Astrocyte (in vitro differentiated cells and primary cell): Measurements from ENCODE around the gene CCDC60. TPM values are rescaled to one million over a fixed set of nuclear protein-coding genes. Genes with fewer than 3 reads are reported as not detected.

Source experiments
- DNase-seq: peaks from one replicate; pipeline ENCODE4 v3.0.0-alpha.2; 2010; ENCODE audit warnings: low read depth
- FAIRE-seq: peaks from 2 replicates; lab custom pipeline; 2011; peaks lifted over from hg19 to GRCh38; lab: Jason Lieb, UNC
- H2AFZ ChIP-seq: 2 replicates; pipeline ENCODE4 v1.6.0; 2012; ENCODE audit warnings: low read depth, low read length, inconsistent platforms
- H3K27ac ChIP-seq: 2 replicates; pipeline ENCODE4 v1.5.1; 2011; ENCODE audit warnings: low read depth, low read length, inconsistent platforms
- H3K27me3 ChIP-seq: 2 replicates; pipeline ENCODE4 v1.6.0; 2011; ENCODE audit warnings: low read length, inconsistent platforms; ENCODE audit not compliant: insufficient read depth
- H3K36me3 ChIP-seq: 2 replicates; pipeline ENCODE4 v1.5.1; 2011; ENCODE audit warnings: low read length, inconsistent platforms; ENCODE audit not compliant: insufficient read depth
- H3K4me1 ChIP-seq: 2 replicates; pipeline ENCODE4 v1.5.1; 2011; ENCODE audit warnings: low read length, inconsistent platforms; ENCODE audit not compliant: insufficient read depth
- H3K4me2 ChIP-seq: 2 replicates; pipeline ENCODE4 v1.6.0; 2012; ENCODE audit warnings: low read length, inconsistent platforms
- H3K4me3 ChIP-seq: 2 replicates; pipeline ENCODE4 v1.5.1; 2011; ENCODE audit warnings: low read depth, mild to moderate bottlenecking, low read length, inconsistent platforms; ENCODE audit not compliant: insufficient read depth
- H3K79me2 ChIP-seq: 2 replicates; pipeline ENCODE4 v1.6.0; 2012; ENCODE audit warnings: mild to moderate bottlenecking, low read length, inconsistent platforms; ENCODE audit not compliant: insufficient read depth
- H3K9ac ChIP-seq: 2 replicates; pipeline ENCODE4 v1.6.0; 2012; ENCODE audit warnings: mild to moderate bottlenecking, low read length, inconsistent platforms
- H3K9me3 ChIP-seq: 2 replicates; pipeline ENCODE4 v1.5.1; 2012; ENCODE audit warnings: low read depth, mild to moderate bottlenecking, low read length, inconsistent platforms; ENCODE audit not compliant: insufficient read depth
- H4K20me1 ChIP-seq: 2 replicates; pipeline ENCODE4 v1.6.0; 2012; ENCODE audit warnings: low read length, inconsistent platforms; ENCODE audit not compliant: insufficient read depth
- H3K27ac Mint-ChIP-seq: one replicate; pipeline ENCODE4 v1.8.0; 2021; ENCODE audit warnings: mild to moderate bottlenecking, mixed read lengths; ENCODE audit not compliant: unreplicated experiment
- H3K27me3 Mint-ChIP-seq: one replicate; pipeline ENCODE4 v1.8.0; 2021; ENCODE audit warnings: low read depth, mixed read lengths; ENCODE audit not compliant: unreplicated experiment
- H3K36me3 Mint-ChIP-seq: one replicate; pipeline ENCODE4 v1.8.0; 2021; ENCODE audit warnings: low read depth, mixed read lengths; ENCODE audit not compliant: unreplicated experiment
- H3K4me1 Mint-ChIP-seq: one replicate; pipeline ENCODE4 v1.8.0; 2021; ENCODE audit warnings: low read depth, mixed read lengths; ENCODE audit not compliant: unreplicated experiment
- H3K4me3 Mint-ChIP-seq: one replicate; pipeline ENCODE4 v1.8.0; 2021; ENCODE audit warnings: mild to moderate bottlenecking, moderate library complexity, mixed read lengths; ENCODE audit not compliant: unreplicated experiment
- H3K9me3 Mint-ChIP-seq: one replicate; pipeline ENCODE4 v1.8.0; 2021; ENCODE audit warnings: mild to moderate bottlenecking, mixed read lengths; ENCODE audit not compliant: unreplicated experiment
- EZH2 ChIP-seq: IDR thresholded peaks from 2 replicates; pipeline ENCODE4 v1.6.1; 2012; ENCODE audit warnings: mild to moderate bottlenecking, low read length, inconsistent platforms; ENCODE audit not compliant: insufficient read depth
- total RNA-seq: library from RNA; stranded (reverse); gene quantifications from 2 replicates; pipeline ENCODE4 v1.2.1, GENCODE V29; 2021
- TF ChIP-seq, protein P1 (sequence below): IDR thresholded peaks from 2 replicates; pipeline ENCODE4 v1.5.1; 2011; ENCODE audit warnings: low read depth, mild to moderate bottlenecking, inconsistent platforms, low read length, moderate library complexity; ENCODE audit not compliant: insufficient read depth

CCDC60 gene
- total RNA-seq, 1 donor from 2014 or later: 1.7 TPM

DNA sequence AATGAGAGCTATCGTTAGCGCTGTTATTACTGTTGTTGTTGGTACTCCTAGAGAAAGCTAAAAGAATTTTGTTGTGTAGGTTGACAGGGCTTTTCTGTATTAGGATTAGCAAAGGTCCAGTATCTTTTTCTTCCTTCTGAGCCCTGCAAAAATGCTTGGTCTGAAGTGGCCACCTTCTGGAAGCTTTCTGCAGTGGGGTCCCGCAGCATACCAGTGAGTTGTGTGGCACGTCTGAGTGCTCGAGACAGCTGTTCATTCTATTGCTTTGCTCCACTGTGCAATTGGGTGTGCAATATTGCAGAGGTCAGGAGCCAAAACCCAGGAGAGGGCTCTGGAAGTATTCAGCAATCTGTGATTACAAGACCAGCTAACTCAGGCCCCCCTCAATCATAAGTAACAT is 57.1 kb downstream of the CCDC60 start:
- peaks cover 15% of the 10 kb centered on the region for H3K27me3 Mint-ChIP-seq
- DNase-seq: no peak
- H3K9ac ChIP-seq: no peak overlapping the region
- H3K4me1 Mint-ChIP-seq: no peaks in the 10 kb centered on the region
- no peaks in the 10 kb centered on the region for H3K27me3 ChIP-seq
- TF ChIP-seq, protein P1, sequence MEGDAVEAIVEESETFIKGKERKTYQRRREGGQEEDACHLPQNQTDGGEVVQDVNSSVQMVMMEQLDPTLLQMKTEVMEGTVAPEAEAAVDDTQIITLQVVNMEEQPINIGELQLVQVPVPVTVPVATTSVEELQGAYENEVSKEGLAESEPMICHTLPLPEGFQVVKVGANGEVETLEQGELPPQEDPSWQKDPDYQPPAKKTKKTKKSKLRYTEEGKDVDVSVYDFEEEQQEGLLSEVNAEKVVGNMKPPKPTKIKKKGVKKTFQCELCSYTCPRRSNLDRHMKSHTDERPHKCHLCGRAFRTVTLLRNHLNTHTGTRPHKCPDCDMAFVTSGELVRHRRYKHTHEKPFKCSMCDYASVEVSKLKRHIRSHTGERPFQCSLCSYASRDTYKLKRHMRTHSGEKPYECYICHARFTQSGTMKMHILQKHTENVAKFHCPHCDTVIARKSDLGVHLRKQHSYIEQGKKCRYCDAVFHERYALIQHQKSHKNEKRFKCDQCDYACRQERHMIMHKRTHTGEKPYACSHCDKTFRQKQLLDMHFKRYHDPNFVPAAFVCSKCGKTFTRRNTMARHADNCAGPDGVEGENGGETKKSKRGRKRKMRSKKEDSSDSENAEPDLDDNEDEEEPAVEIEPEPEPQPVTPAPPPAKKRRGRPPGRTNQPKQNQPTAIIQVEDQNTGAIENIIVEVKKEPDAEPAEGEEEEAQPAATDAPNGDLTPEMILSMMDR: no peak
- no peak for TF ChIP-seq EZH2
- H3K4me2 ChIP-seq: no peak overlapping the region
- H3K27ac ChIP-seq: no peak overlapping the region
- H3K9me3 Mint-ChIP-seq: peaks cover 7% of the 10 kb centered on the region
- no peak overlapping the region for H2AFZ ChIP-seq
- no peak overlapping the region for H3K27ac Mint-ChIP-seq
- H3K4me3 ChIP-seq: no peak overlapping the region
- no peaks in the 10 kb centered on the region for H3K9me3 ChIP-seq
- H3K79me2 ChIP-seq: no peaks in the 10 kb centered on the region
- H4K20me1 ChIP-seq: no peaks in the 10 kb centered on the region
- no peaks in the 10 kb centered on the region for H3K4me1 ChIP-seq
- no peaks in the 10 kb centered on the region for H3K36me3 Mint-ChIP-seq
- H3K36me3 ChIP-seq: no peaks in the 10 kb centered on the region
- H3K4me3 Mint-ChIP-seq: no peak overlapping the region
- FAIRE-seq: no peak

DNA sequence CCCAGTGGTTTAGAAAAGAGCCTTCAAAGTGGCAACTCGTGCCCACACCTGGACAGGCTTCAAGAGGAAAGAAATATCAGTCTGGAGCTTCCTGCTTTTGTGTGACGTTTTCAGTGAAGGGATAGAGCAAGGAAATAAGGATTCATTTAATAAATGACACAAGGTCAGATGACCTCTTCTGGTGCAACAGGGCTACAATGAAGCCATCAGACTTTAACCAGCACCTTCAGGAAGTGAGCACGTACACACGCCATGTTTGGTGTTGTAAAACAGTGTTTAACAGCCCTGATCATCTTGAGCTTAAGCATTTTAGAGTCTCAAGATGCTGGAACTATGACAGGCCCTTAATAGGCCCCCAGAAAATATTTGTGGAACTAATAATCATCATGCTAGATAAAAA is 59.1 kb downstream of the CCDC60 start:
- Histone ChIP-seq H3K9me3 (no peaks in the 10 kb centered on the region), H3K4me1 (no peaks in the 10 kb centered on the region), H4K20me1 (no peaks in the 10 kb centered on the region), H3K27me3 (no peaks in the 10 kb centered on the region), H3K4me2 (no peak overlapping the region), H3K79me2 (no peaks in the 10 kb centered on the region), H3K9ac (no peak overlapping the region), H3K36me3 (no peaks in the 10 kb centered on the region), H3K4me3 (no peak overlapping the region), H2AFZ (no peak overlapping the region), H3K27ac (no peak overlapping the region)
- TF ChIP-seq, protein P1: no peak
- no peak for TF ChIP-seq EZH2
- FAIRE-seq (no peak), DNase-seq (no peak)
- Mint-ChIP-seq H3K27ac (no peak overlapping the region), H3K27me3 (peaks cover 15% of the 10 kb centered on the region), H3K4me1 (no peaks in the 10 kb centered on the region), H3K36me3 (no peaks in the 10 kb centered on the region), H3K9me3 (peaks cover 11% of the 10 kb centered on the region), H3K4me3 (no peak overlapping the region)

DNA sequence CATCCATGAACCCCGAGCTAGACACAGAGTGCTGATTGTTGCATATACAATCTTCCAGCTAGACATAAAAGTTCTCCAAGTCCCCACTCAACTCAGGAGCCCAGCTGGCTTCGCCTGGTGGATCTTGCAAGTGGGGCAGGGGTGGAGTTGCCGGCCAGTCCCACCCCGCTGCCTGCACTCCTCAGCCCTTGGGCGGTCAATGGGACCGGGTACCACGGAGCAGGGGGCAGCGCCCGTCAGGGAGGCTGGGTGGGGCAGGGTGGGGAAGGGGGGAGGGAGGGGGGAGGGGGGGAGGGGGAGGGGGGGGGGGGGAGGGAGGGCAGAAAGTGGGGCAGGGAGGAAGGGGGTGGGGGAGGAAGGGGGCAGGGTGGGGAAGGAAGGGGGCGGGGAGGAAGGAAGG is 63.0 kb downstream of the CCDC60 start:
- H3K4me1 ChIP-seq: no peaks in the 10 kb centered on the region
- Mint-ChIP-seq H3K4me1 (no peaks in the 10 kb centered on the region), H3K27me3 (peaks cover 7% of the 10 kb centered on the region), H3K36me3 (no peaks in the 10 kb centered on the region), H3K4me3 (no peak overlapping the region), H3K9me3 (peaks cover 11% of the 10 kb centered on the region), H3K27ac (no peak overlapping the region)
- no peaks in the 10 kb centered on the region for H4K20me1 ChIP-seq
- DNase-seq: no peak
- H2AFZ ChIP-seq: no peak overlapping the region
- no peaks in the 10 kb centered on the region for H3K36me3 ChIP-seq
- TF ChIP-seq, protein P1: no peak
- TF ChIP-seq EZH2: no peak
- no peak overlapping the region for H3K4me2 ChIP-seq
- H3K9me3 ChIP-seq: peaks cover 5% of the 10 kb centered on the region
- no peaks in the 10 kb centered on the region for H3K79me2 ChIP-seq
- no peak overlapping the region for H3K9ac ChIP-seq
- FAIRE-seq: no peak
- H3K4me3 ChIP-seq: no peak overlapping the region
- no peak overlapping the region for H3K27ac ChIP-seq
- H3K27me3 ChIP-seq: no peaks in the 10 kb centered on the region
